Nucleus accumbens (tissue), 56 donors: Measurements from ENCODE around the gene CLIP1.
A peak's percentile ranks its signal among the peaks of the same experiment; 100 is the strongest.
"Not testable (repeated sequence)": the region's sequence is repeated elsewhere in the genome, so short reads cannot be mapped to it uniquely, and the experiment has no call there.

ENCODE experiments used
- DNase-seq, 56 donors: peaks; one replicate each; lab custom pipeline; 2025; lab: John Stamatoyannopoulos, UW

The CLIP1 gene

DNA sequence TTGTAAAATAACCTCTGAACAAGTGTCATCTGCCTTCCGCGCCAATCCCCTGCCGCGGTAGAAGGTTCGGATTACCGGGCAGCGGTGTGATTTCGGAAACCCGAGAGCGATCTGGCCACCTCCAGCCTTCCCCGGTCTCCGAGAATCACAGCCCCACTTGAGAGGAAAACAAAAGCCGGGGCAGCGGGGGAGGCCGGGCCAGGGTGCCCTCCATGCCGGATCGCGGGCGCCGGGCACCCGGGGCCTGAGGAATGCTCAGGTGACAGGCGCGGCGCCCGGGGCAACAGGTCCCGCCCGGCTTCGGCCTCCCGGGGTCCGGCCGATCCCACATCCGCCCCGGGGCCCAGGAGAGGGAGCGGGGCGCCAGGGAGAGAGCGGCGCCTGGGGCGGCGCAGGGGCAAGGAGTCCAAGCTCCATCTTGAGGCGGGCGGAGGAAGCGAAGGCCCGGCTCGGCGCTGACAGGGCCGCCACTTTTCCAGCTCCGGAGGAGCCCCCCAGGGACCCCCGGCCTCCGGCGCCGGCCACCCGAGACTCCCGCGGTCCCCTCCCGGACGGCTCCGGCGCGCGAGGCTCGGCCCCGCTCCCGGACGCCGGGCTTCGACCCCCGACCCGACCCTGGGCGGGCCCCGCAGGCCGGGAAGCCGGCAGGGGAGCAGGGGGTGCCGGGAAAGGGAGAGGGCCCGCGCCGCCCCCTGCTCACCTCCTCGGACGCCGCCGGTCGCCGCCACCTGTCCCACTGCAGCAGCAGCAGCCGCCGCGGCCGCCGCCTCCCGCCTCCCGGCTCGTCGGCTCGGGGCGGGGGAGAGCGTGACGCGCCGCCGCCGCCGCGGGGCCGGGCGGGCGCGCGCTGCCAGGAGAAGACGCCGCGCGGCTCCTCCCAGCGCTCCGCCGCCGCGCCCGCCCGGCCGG, at the start of gene CLIP1:
Gene CLIP1 (minus strand): TSS at position 849 of the 909 bp plus-strand sequence. CDS start 42,217 bp downstream, outside the sequence.
- DNase-seq = peak in 48 of 56 donors; percentile 14 to 77 (median 45)

- DNase-seq = no peak
These were observed 49.1 kb upstream of the CLIP1 start for GRCh38 chr12:122471324-122472226.

DNA sequence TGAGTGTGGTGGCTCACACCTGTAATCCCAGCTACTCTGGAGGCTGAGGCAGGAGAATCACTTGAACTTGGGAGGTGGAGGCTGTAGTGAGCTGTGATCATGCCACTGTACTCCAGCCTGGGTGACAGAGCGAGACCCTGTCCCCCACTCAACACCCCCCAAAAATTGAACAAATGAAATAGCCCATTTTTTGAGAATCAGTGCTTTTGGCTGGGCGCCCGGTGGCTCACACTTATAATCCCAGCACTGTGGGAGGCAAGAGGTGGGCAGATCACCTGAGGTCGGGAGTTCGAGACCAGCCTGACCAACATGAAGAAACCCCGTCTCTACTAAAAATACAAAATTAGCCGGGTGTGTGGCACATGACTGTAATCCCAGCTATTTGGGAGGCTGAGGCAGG, 48.1 kb upstream of the CLIP1 start:
- not testable (repeated sequence) for DNase-seq

DNA sequence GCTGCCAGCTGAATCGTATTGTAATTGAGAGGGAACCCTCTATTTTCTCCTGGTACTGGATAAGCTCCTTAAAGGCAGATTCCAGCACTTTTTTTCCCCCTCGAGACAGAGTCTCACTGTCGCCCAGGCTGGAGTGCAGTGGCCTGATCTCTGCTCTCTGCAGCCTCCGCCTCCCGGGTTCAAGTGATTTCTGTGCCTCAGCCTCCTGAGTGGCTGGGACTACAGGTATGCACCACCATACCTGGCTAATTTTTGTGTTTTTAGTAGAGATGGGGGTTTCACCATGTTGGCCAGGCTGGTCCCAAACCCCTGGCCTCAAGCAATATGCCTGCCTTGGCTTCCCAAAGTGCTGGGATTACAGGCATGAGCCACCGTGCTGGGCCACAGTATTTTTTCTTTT, 47.4 kb upstream of the CLIP1 start:
- DNase-seq = not testable (repeated sequence)

- DNase-seq = no peak
These were observed 45.5 kb upstream of the CLIP1 start for GRCh38 chr12:122467983-122468382.

DNA sequence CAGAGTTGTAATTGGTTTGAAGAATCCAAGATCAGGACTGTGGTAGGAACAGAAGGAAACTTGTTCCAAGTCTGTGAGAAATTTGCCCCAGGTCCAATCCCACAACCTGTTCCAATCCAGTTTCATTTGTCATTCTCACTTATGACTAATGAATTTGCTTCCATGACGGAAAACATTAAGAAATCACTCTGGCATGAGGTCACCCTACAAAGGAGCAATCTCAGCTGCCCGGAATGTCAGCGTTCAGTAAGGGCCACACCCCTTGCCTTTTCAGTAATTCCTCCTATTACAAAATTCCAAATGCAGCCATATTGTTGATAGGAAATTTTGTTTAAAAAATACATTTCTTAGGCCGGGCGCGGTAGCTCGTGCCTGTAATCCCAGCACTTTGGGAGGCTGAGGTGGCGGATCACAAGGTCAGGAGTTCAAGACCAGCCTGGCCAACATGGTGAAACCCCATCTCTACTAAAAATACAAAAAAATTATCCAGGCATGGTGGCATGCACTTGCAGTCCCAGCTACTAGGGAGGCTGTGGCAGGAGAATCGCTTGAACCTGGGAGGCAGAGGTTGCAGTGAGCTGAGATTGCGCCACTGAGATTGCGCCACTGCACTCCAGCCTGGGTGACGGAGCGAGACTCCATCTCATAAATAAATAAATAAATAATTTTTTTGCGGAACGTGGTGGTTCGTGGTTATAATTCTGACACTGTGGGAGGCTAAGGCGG, 42.0 kb upstream of the CLIP1 start:
- not testable (repeated sequence) for DNase-seq

- no peak for DNase-seq
These were observed 38.2 kb upstream of the CLIP1 start for GRCh38 chr12:122460641-122461040.

DNA sequence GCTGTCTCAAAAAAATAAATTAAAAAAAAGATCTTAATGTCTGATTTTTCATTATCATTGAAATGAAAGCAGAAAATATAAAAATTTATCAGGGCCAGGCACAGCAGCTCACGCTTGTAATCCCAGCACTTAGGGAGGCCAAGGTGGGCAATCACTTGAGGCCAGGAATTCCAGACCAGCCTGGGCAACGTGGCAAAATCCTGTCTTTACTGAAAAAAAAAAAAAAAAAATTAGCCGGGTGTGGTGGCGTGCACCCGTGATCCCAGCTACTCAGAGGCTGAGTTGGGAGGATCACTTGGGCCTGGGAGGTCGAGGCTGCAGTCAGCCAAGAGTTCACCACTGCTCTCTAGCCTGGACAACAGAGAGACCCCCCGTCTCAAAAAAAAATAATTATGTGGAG, 37.6 kb upstream of the CLIP1 start:
- no peak for DNase-seq

GRCh38 chr12:122459211-122459610, 36.7 kb upstream of the CLIP1 start:
- DNase-seq = no peak

DNA sequence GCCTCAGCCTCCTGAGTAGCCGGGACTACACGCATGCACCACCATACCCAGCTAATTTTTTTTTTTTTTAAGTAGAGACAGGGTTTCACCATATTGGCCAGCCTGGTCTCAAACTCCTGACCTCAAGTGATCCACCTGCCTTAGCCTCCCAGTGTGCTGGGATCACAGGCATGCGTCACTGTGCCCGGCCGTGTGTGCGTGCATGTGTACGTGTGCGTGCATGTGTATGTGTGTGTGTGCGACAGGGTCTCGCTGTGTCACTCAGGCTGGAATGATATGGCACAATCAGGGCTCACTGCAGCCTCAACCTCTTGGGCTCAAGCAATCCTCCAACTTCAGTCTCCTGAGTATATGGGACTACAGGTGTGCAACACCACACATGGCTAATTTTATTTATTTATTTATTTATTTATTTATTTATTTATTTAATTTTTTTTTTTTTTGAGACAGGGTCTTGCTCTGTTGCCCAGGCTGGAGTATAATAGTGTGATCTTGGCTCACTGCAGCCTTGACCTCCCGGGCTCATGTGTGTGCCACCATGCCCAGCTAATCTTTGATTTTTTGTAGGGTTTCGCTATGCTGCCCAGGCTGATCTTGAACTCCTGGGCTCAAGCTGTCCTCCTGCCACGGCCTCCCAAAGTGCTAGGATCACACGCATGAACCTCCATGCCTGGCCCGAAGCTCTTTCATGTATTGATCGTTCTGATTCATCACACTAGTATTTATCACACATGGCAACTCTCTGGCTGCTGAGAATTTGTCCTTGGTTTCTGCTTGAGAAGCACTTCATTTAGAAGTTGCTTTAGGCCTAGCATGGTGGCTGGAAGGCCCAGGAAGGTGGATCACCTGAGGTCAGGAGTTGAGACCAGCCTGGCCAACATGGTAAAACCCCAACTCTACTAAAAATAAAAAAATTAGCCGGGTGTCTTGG, 35.9 kb upstream of the CLIP1 start:
- no peak for DNase-seq

GRCh38 chr12:122457627-122458026, 35.2 kb upstream of the CLIP1 start:
- no peak for DNase-seq

DNA sequence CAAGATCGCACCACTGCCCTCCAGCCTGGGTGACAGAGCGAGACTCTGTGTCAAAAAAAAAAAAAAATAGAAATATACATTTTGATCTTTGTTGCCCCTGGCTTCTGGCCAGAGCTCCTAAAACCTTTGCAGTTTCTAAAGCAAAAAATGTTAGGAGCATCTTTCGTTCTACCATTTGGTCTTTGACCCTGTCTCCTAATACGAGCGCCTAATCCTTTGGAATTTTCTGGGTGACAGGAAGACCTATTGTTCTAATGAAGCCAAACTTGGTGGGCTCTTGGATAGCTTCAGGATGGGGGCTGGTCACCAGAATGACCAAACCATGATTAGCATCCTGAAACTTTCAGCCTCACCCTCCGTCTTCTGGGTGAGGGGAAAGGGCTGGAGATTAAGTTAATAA, 32.3 kb upstream of the CLIP1 start:
- no peak for DNase-seq

- no peak for DNase-seq
These were observed 31.8 kb upstream of the CLIP1 start for GRCh38 chr12:122454250-122454721.

- no peak for DNase-seq
These were observed 30.3 kb upstream of the CLIP1 start for GRCh38 chr12:122452701-122453285.

GRCh38 chr12:122449317-122449716, 26.8 kb upstream of the CLIP1 start:
- DNase-seq = no peak

GRCh38 chr12:122447825-122448224, 25.4 kb upstream of the CLIP1 start:
- not testable (repeated sequence) for DNase-seq

DNA sequence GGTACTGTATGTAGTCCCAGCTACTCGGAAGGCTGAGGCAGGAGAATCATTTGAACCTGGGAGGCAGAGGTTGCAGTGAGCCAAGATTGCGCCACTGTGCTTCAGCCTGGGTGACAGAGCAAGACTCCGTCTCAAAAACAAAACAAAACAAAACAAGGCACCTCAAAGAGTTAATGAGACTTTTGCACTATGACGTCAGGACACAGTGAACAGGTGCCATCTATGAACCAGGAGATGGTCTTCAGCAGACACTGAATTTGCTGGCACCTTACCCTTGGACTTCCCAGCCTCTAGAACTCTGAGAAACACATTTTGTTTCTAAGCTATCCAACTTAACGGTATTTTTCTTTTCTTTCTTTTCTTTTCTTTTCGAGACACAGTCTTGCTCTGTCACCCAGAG, 23.9 kb upstream of the CLIP1 start:
- DNase-seq = not testable (repeated sequence)

GRCh38 chr12:122444071-122444470, 21.6 kb upstream of the CLIP1 start:
- DNase-seq = not testable (repeated sequence)

DNA sequence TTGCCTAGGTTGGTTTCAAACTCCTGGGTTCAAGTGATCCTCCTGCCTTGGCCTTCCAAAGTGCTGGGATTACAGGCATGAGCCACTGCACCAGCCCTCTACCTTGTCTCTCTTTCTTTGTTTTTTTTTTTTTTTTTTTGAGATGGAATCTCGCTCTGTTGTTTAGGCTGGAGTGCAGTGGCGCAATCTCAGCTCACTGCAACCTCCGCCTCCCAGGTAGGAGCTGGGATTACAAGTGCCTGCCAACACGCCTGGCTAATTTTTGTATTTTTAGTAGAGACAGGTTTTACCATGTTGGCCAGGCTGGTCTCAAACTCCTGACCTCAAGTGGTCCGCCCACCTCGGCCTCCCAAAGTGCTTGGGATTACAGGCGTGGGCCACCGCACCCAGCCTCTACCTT, 16.4 kb upstream of the CLIP1 start:
- DNase-seq = not testable (repeated sequence)
